ENCODE data around the gene TSPAN1. TPM values are rescaled to one million over a fixed set of nuclear protein-coding genes. Genes with fewer than 3 reads are reported as not detected.

Gene TSPAN1
- total RNA-seq, 4 donors from 2014 or later, result 0.83 to 1.6 (median 1.5) TPM

DNA sequence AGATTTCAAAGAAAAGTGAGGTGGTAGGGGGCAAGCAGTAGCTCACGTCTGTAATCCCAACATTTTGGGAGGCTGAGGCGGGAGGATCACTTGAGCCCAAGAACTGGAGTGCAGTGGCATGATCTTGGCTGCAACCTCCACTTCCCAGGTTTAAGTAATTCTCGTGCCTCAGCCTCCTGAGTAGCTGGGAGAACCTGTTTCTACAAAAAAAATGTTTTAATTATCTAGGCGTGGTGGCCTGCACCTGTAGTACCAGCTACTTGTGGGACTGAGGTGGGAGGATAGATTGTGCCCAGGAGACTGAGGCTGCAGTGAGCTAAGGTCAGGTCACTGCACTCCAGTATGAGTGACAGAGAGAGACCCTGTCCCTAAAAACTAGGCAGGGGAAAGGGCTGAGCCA is 2.6 kb upstream of the TSPAN1 start:
- peaks cover 45 to 77% (median 51%) of the 10 kb centered on the region in 4 donors for H3K4me1 ChIP-seq
- no peak overlapping the region for H3K4me3 ChIP-seq
- no peak for DNase-seq (ENCODE audit: extremely low spot score)
- 95% methylated on average over 4 of the region's 4 CpGs for WGBS
- peak overlapping the region in 2 of 4 donors; percentile 42 to 65 for H3K27ac ChIP-seq (replicated peaks in 1 of 4)
- intact Hi-C loops (cut with DNase I), result no loop called here
- H3K36me3 ChIP-seq, result no peaks in the 10 kb centered on the region
- H3K9me3 ChIP-seq, result no peaks in the 10 kb centered on the region
- no peaks in the 10 kb centered on the region for H3K27me3 ChIP-seq
- TF ChIP-seq EP300 (IDR thresholded peaks at IDR 0.05) (no peak), CTCF (IDR thresholded peaks at IDR 0.05) (no peak), POLR2AphosphoS5 (IDR thresholded peaks at IDR 0.05) (no peak), POLR2A (IDR thresholded peaks at IDR 0.05; ENCODE audit: low read depth) (no peak)

GRCh38 chr1:46173361-46173856 is 1.5 kb upstream of the TSPAN1 start:
- no peak for DNase-seq (ENCODE audit: extremely low spot score)
- 15% methylated on average over 3 of the region's 4 CpGs for WGBS
- intact Hi-C loops (cut with DNase I), result no loop called here
- Histone ChIP-seq H3K4me1 (peaks cover 38 to 67% (median 43%) of the 10 kb centered on the region in 4 donors), H3K9me3 (no peaks in the 10 kb centered on the region), H3K27me3 (no peaks in the 10 kb centered on the region), H3K4me3 (no peak overlapping the region), H3K27ac (replicated peaks in 1 of 4) (peak overlapping the region; percentile 73 to 76 (median 75)), H3K36me3 (no peaks in the 10 kb centered on the region)
- TF ChIP-seq EP300 (IDR thresholded peaks at IDR 0.05) (no peak), CTCF (IDR thresholded peaks at IDR 0.05) (peak in 1 of 3 experiments; percentile 9), POLR2AphosphoS5 (IDR thresholded peaks at IDR 0.05) (peak in 1 of 2 donors; percentile 27)

- H3K4me1 ChIP-seq, result peaks cover 49 to 55% (median 53%) of the 10 kb centered on the region in 4 donors
- intact Hi-C loops (cut with DNase I), result loop anchor here (5.0 kb wide), 1 partner anchor 43 kb away; the partner anchor contains the start of gene PIK3R3
- H3K9me3 ChIP-seq, result no peaks in the 10 kb centered on the region
- H3K27me3 ChIP-seq, result no peaks in the 10 kb centered on the region
- H3K27ac ChIP-seq (replicated peaks in 1 of 4), result peak overlapping the region; percentile 73 to 76 (median 75)
- no peak for DNase-seq (ENCODE audit: extremely low spot score)
- TF ChIP-seq CTCF (IDR thresholded peaks at IDR 0.05) (no peak), EP300 (IDR thresholded peaks at IDR 0.05) (no peak), POLR2A (IDR thresholded peaks at IDR 0.05; ENCODE audit: low read depth) (no peak), POLR2AphosphoS5 (IDR thresholded peaks at IDR 0.05) (no peak)
- WGBS, result 84% methylated on average over 3 of the region's 3 CpGs
- H3K36me3 ChIP-seq, result no peaks in the 10 kb centered on the region
- no peak overlapping the region for H3K4me3 ChIP-seq
Observed at GRCh38 chr1:46175243-46175642, 356 bp downstream of the TSPAN1 start.

- intact Hi-C loops (cut with DNase I), result loop anchor here (5.0 kb wide), 1 partner anchor 44 kb away; the partner anchor contains the start of gene PIK3R3
- H3K4me3 ChIP-seq, result no peak within 1 kb of the TSS
- H3K9me3 ChIP-seq, result no peaks in the 10 kb centered on the region
- peak within 1 kb of the TSS; percentile 73 to 76 (median 75) for H3K27ac ChIP-seq (replicated peaks in 1 of 4)
- no peaks in the 10 kb centered on the region for H3K27me3 ChIP-seq
- peaks cover 43 to 53% (median 52%) of the 10 kb centered on the region in 4 donors for H3K4me1 ChIP-seq
- TF ChIP-seq CTCF (IDR thresholded peaks at IDR 0.05) (no peak), POLR2A (IDR thresholded peaks at IDR 0.05; ENCODE audit: low read depth) (no peak), POLR2AphosphoS5 (IDR thresholded peaks at IDR 0.05) (no peak), EP300 (IDR thresholded peaks at IDR 0.05) (no peak)
- WGBS, result 89% methylated on average over 10 of the region's 13 CpGs
- H3K36me3 ChIP-seq, result no peaks in the 10 kb centered on the region
- no peak for DNase-seq (ENCODE audit: extremely low spot score)
Observed at GRCh38 chr1:46176211-46176865, 1.5 kb downstream of the TSPAN1 start, which contains the start of gene P3R3URF. Gene P3R3URF (minus strand): TSS chr1:46176488. CDS start chr1:46176471, 17 bp downstream.
